ENCODE data around the gene ACTR1A.

GRCh38 chr10:102449321-102450123 is 53.0 kb downstream of the ACTR1A start:
- no peak for TF ChIP-seq CTCF (IDR thresholded peaks at IDR 0.05)
- no peak for TF ChIP-seq EZH2 (IDR thresholded peaks at IDR 0.05; ENCODE audit: borderline replicate concordance, insufficient read depth, low read depth, low read length, poor library complexity, severe bottlenecking)
